IPS-11a (cell line): Measurements from ENCODE around the gene ZCCHC24.

Source experiments
- H3K4me3 ChIP-seq: one replicate; pipeline ENCODE4 v1.5.1; 2013; ENCODE audit warnings: low read depth, low read length, control low read depth

ZCCHC24 gene

DNA sequence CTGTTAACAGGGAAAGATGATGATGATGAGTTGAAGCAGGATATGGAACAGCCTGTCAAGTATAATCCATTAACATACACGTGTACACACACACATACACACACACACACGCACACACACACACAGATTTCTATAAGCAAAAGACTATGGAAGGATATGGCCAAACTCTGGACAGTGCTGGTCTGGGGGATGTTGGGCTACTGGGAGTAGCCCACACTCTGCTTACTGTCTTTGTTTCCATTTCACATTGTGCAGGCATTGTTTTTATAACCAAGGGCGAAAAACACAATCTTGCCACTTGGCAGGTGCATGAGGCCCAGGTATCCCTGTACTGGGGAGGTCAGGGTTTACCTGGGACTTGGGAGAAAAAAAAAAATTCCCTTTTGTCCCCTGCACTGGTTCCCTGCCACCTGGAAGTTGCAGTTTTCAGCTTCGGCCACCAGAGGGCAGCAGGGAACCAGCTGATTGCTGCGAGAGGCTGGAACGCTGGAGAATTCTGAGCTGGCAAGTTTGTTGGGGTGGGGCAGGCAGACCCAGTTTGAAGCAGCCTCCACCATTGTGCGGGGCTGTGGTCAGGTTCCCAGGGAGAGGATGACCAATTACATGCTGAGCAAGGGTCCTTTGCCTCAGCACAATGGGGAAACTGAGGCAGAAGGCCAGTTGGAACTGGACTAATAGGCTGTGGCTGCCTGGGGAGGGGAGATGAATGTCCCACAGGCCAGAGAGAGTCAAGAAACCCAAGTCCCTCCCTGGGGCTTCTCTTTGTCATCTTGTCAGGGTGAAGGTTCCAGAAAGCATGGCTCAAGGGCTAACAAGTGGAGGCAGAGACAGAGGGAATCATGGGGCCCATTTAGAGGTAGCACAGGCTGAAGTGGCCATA is 70.9 kb downstream of the ZCCHC24 start:
- H3K4me3 ChIP-seq: no peak overlapping the region

GRCh38 chr10:79372871-79373270 is 72.6 kb downstream of the ZCCHC24 start:
- H3K4me3 ChIP-seq: no peak overlapping the region

GRCh38 chr10:79367426-79368189 is 77.8 kb downstream of the ZCCHC24 start:
- H3K4me3 ChIP-seq: no peak overlapping the region

DNA sequence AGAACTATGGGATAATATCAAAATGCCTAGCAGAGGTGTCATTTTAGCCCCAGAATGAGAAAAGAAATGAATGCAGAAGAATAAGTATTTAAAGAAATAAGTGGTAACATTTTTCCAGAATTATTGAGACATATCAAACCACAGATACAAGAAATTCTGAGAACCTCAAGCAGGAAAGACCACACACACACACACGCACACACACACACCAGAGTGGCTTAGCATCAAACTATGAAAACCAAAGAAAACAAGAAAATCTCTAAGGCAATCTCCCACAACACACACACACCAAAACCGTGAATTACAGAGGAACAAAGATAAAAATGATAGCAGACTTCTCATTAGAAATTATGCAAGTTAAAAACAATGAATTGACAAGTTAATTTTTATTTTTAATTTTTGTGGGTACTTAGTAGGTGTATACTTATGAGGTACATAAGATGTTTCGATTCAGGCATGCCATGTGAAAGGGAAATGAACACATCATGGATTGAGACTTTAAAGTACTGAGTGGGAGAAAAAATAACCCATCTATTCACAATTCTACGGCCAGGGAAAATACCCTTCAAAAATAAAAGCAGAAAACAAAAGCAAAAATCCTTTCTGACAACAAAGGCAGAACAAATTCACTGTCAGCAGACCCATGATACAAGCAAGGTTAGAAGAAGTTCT is 83.6 kb downstream of the ZCCHC24 start:
- H3K4me3 ChIP-seq: no peak overlapping the region

DNA sequence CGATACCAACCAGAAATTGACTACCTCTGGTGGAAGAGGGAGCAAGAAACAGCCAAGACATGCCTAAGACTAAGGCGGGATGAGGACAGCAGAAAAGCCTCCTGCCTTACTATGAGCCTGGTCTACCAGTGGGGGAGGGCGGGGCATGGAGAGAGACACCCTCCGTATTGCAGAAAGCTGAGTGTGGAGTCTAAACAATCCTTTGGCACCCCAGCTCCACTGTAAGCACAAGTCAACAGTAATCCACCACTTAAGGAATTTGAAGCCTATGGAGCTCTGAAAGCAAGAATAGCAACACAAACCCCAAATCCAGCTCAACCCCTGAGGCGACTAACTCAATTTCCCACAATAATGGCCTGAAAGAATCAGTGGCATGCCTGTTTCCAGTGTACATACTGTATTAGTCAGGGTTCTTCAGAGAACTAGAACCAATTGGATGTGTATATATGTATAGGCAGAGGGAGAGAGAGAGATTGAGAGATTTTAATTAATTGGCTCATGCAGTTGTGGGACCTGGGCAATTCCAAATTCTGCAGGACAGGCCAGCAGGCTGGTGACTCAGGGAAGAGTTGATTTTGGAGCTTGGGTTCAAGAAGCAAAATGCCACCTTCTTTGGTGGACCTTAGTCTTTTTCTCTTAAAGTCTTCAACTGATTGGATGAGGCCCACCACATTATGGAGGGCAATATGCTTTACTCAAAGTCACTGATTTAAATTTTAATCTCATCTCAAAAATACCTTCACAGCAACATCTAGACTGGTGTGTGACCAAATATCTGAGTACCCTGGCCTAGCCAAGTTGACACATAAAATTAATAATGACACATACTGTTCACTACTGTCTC is 84.7 kb downstream of the ZCCHC24 start:
- H3K4me3 ChIP-seq: no peak overlapping the region

GRCh38 chr10:79359816-79360498 is 85.5 kb downstream of the ZCCHC24 start:
- no peak overlapping the region for H3K4me3 ChIP-seq

- no peak overlapping the region for H3K4me3 ChIP-seq
Observed at GRCh38 chr10:79358811-79359210, 86.6 kb downstream of the ZCCHC24 start.

DNA sequence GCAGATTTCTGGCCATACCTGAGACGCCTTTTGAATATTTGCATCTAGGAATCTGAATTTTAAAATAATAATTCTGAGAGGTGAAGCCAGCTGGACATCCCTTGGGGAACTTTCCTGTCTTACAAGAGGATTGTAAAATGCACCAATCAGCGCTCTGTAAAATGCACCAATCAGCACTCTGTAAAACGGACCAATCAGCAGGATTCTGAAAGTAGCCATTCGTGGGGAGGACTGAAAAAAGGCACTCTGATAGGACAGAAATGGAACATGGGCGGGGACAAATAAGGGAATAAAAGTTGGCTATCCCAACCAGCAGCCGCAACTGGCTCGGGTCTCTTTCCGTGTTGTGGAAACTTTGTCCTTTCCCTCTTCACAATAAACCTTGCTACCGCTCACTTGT is 88.2 kb downstream of the ZCCHC24 start:
- H3K4me3 ChIP-seq: no peak overlapping the region

- no peak overlapping the region for H3K4me3 ChIP-seq
Observed at GRCh38 chr10:79356104-79356503, 89.3 kb downstream of the ZCCHC24 start.

DNA sequence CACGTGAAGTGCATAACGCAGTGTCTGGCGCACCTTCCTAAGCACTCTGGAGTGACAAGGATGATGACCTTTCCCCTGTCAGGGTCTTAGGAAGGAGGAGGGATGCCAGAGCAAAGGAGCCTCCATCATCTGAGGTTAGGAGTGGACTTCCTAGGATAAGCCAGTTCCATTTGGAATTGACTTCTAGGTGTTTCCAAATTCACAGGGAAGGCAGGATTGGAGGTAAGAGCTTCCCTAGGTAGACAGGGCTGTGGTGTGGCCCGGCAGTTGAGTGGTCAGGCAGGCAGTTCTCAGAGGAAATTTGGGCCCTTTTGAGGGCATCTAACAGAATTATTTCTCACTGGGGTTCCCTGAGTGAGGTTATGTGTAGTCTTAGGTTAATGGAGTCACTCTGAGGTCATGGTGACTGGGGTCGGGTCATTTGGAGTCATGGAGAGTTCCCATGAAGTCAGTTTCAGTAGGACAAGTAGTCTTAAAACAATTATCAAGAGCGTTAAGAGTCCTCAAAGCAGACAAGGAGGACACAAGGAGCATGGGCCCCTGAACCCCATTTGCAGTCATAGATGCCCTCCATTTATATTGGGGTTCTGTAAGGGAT is 89.9 kb downstream of the ZCCHC24 start:
- H3K4me3 ChIP-seq: no peak overlapping the region

DNA sequence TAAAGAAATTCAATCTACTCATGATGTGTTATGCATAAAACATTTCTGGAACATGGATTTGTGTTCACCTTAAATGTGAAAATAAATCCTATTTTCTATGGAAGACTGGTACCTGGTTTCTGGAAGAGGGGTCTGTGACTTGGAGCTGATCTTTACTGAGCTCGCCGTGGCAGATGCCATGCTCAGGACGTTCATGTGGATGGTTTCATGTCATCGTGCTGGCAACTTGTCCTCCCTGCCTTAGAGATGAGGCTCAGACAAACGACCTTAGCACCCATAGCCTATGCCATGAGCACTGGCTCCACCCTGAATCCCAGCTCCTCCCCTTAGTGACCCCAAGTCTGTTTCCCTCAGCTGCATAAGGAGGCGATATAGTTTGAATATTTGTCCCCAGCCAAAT is 90.8 kb downstream of the ZCCHC24 start:
- no peak overlapping the region for H3K4me3 ChIP-seq

DNA sequence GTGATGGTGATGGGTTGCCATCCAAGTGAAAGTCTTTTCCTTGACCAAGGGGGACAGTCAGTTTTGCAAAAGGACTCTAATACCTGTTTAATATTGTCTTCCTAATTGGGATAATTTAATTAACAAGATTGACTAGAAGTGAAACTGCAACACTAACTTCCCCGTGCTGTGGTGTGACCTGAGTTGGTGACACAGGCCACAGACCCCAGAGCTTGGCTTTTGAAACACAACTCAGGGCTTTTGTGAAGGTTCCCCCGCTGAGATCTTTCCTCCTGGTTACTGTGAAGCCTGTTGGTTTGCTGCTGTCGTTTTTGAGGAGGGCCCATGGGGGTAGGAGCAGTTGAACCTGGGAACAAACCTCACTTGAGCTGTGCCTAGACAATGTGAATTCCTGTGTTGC is 91.3 kb downstream of the ZCCHC24 start:
- H3K4me3 ChIP-seq: no peak overlapping the region

DNA sequence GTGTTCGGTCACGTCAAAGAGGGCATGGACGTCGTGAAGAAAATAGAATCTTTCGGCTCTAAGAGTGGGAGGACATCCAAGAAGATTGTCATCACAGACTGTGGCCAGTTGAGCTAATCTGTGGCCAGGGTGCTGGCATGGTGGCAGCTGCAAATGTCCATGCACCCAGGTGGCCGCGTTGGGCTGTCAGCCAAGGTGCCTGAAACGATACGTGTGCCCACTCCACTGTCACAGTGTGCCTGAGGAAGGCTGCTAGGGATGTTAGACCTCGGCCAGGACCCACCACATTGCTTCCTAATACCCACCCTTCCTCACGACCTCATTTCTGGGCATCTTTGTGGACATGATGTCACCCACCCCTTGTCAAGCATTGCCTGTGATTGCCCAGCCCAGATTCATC is 91.7 kb downstream of the ZCCHC24 start:
- no peak overlapping the region for H3K4me3 ChIP-seq

GRCh38 chr10:79353000-79353406 is 92.4 kb downstream of the ZCCHC24 start:
- no peak overlapping the region for H3K4me3 ChIP-seq

DNA sequence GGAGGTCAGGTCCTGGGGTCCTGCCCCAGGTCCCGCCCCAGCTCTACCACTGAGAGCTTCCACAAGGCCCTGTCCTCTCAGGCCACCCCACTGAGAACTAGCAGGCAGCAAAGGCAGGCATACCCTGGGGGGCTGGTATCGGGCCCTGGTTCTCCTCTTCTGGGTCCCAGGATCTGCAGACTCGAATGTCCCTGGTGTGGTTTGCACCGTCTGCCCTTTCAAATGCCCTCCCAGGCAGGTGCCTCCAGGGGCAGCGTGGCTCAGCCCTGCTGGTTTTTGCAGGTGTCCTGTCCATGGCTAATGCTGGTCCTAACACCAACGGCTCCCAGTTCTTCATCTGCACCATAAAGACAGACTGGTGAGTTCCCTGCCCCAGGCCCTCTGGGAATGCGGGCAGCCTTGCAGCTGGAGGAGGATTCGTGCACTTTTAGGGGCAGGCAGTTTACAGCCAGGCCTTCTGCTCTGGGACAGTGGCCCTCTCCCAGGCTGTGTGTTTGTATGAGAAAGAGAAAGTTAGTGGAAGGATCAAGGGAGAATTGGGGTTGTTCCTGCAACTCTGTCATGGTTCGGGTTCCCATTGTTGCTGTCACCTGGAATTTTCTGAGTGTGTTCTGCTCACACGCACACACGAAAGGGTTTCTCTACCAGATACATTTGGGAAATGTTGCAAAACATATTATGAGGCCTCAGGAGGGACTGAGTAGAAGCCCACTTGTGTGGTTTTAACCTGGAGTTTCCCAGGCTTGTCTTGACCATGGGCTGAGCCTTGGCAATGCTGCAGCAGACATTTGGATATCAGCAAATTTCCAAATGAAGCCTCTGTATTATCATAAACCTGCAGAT is 93.2 kb downstream of the ZCCHC24 start:
- no peak overlapping the region for H3K4me3 ChIP-seq

DNA sequence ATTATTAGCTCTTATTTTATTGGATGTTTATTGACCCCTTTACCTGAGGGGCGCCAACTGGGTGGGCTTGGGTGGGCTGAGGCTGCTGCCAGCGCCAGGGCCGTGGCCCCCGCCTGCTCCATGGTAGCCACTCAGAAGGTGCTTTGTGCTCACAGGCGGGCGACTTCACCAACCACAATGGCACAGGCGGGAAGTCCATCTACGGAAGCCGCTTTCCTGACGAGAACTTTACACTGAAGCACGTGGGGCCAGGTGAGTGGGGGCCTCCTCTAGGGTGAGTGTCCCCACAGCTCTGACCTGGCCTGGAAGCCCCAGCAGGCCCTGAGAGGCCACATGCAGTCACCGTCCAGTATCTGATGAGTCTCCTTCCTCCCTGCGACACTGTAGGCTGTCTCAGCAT is 94.1 kb downstream of the ZCCHC24 start:
- no peak overlapping the region for H3K4me3 ChIP-seq

GRCh38 chr10:79350407-79351154 is 94.8 kb downstream of the ZCCHC24 start:
- no peak overlapping the region for H3K4me3 ChIP-seq

DNA sequence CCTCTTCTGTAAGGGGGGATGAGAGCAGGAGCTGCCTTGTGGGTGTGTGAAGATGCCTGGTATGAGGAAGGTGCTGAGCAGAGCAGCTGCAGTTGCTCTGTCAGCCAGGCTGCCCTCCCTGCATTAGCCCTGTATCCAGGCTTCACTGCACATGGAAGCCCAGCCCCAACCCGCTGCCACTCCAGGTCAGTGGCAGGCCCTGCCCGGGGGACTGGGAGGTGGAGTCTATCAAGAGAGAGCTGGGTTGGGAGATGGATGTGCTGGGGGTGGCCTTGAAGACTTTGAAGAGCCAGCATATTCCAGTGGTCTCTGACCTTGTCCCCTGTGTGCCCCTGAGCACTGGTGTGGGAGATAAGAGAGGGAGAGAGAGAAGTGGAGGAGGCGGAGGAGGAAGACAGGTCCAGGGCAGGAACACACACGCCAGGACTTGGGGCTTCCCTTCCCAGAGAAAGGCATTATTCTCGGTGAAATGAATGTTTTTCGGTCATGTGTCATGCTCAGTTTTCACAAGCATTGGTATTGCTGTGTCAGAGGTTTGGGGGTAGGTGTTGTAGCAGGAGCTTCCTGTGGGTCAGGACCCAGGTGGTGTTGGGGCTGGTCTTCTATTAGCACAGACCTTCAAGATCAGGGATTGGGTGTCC is 95.5 kb downstream of the ZCCHC24 start:
- H3K4me3 ChIP-seq: no peak overlapping the region
